PFSK-1 (cell line): ENCODE data around the gene MAGI2.

ENCODE experiments used
- FOXP2 ChIP-seq: optimal IDR thresholded peaks from 2 replicates; pipeline ENCODE3; 2011; ENCODE audit warnings: borderline replicate concordance, control low read depth, inconsistent platforms; ENCODE audit not compliant: insufficient read depth; ENCODE audit errors: extremely low read length, extremely low read depth
- POLR2AphosphoS5 ChIP-seq: IDR thresholded peaks from 2 replicates; pipeline ENCODE4 v1.6.1; 2012; ENCODE audit warnings: low read depth, mild to moderate bottlenecking, control low read depth, low read length, moderate library complexity
- SIN3A ChIP-seq: IDR thresholded peaks from 2 replicates; pipeline ENCODE4 v1.6.1; 2012; ENCODE audit warnings: mild to moderate bottlenecking, low read length, moderate library complexity, borderline replicate concordance; ENCODE audit not compliant: insufficient read depth
- TAF1 ChIP-seq: IDR thresholded peaks from 2 replicates; pipeline ENCODE4 v1.6.1; 2012; ENCODE audit warnings: low read length, control low read depth, borderline replicate concordance; ENCODE audit not compliant: insufficient read depth
- TF ChIP-seq, protein P1 (sequence below), 2 experiments: IDR thresholded peaks; 2 replicates each; pipeline versions ENCODE4 v1.6.1 to v1.8.0; 2011 to 2012; ENCODE audit warnings: low read depth in 2 of 2, low read length in 2 of 2, control low read depth in 1 of 2, inconsistent platforms in 1 of 2, mild to moderate bottlenecking in 1 of 2, moderate library complexity in 1 of 2; ENCODE audit not compliant: insufficient read depth in 1 of 2

MAGI2 gene

DNA sequence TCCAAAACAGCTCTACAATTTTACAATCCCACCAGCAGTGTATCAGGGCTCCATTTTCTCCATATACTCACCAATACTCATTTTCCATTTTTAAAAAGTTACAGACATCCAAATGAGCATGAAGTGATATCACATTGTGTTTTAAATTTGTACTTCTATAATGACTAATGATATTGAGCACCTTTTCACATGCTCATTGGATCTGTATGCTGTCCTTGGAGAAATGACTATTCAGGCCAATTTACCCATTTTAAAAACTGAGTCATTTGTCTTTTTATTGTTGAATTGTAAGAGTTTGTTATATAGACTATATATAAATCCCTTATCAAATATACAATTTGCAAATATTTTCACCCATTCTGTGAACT is 162.0 kb downstream of the MAGI2 start:
- TF ChIP-seq FOXP2 (no peak), POLR2AphosphoS5 (no peak), TAF1 (no peak), SIN3A (no peak)
- TF ChIP-seq, protein P1, sequence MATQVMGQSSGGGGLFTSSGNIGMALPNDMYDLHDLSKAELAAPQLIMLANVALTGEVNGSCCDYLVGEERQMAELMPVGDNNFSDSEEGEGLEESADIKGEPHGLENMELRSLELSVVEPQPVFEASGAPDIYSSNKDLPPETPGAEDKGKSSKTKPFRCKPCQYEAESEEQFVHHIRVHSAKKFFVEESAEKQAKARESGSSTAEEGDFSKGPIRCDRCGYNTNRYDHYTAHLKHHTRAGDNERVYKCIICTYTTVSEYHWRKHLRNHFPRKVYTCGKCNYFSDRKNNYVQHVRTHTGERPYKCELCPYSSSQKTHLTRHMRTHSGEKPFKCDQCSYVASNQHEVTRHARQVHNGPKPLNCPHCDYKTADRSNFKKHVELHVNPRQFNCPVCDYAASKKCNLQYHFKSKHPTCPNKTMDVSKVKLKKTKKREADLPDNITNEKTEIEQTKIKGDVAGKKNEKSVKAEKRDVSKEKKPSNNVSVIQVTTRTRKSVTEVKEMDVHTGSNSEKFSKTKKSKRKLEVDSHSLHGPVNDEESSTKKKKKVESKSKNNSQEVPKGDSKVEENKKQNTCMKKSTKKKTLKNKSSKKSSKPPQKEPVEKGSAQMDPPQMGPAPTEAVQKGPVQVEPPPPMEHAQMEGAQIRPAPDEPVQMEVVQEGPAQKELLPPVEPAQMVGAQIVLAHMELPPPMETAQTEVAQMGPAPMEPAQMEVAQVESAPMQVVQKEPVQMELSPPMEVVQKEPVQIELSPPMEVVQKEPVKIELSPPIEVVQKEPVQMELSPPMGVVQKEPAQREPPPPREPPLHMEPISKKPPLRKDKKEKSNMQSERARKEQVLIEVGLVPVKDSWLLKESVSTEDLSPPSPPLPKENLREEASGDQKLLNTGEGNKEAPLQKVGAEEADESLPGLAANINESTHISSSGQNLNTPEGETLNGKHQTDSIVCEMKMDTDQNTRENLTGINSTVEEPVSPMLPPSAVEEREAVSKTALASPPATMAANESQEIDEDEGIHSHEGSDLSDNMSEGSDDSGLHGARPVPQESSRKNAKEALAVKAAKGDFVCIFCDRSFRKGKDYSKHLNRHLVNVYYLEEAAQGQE (IDR thresholded peaks at IDR 0.05; ENCODE audit: insufficient read depth in 1 of 2, low read depth in 2 of 2, low read length in 2 of 2): no peak

DNA sequence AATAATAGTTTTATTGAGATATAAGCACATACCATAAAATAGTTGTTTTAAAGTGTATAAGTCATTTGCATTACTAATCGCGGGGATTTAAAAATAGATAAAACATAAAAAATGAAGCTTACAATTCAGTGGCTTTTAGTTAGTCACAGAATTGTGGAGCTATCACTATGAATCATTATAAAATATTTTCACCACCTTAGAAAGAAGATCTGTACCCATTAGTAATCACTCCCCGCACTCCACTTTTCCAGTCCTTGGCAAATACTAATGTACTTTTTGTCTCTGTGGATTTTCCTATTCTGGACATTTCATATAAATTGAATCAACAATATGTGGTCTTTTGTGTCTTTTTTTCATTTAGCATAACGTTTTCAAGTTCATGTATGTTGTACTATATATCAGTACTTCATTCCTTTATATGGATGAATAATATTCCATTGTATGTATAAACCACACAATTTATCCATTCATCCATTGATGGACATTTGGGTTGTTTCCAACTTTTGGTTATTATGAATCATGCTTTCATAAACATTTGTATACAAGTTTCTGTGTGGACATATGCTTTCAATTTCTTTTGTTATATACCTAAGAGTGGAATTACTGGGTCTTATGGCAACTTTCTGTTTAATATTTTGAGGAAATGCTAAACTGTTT is 162.5 kb downstream of the MAGI2 start:
- TF ChIP-seq, protein P1 (IDR thresholded peaks at IDR 0.05; ENCODE audit: insufficient read depth in 1 of 2, low read depth in 2 of 2, low read length in 2 of 2): no peak
- no peak for TF ChIP-seq FOXP2
- TF ChIP-seq SIN3A: no peak
- no peak for TF ChIP-seq POLR2AphosphoS5
- no peak for TF ChIP-seq TAF1

DNA sequence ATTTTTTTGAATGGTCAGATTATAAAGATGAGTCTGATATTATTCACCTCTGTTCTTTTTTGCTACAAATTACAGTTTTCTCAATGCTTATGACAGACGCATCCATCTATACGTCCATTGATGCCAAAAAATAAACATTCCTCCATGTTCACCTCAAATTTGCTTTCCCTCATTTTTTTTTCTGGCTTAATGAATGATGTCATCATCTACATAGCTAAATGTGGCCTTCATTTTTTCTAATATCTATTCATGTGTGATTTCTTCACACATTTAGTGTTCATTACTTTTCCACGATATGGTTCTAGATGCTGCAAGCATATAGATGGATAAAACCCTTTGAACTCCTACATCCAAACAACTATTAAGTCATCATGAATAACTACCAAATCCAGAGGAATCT is 163.1 kb downstream of the MAGI2 start:
- no peak for TF ChIP-seq TAF1
- TF ChIP-seq, protein P1 (IDR thresholded peaks at IDR 0.05; ENCODE audit: insufficient read depth in 1 of 2, low read depth in 2 of 2, low read length in 2 of 2): no peak
- no peak for TF ChIP-seq POLR2AphosphoS5
- no peak for TF ChIP-seq SIN3A
- no peak for TF ChIP-seq FOXP2

DNA sequence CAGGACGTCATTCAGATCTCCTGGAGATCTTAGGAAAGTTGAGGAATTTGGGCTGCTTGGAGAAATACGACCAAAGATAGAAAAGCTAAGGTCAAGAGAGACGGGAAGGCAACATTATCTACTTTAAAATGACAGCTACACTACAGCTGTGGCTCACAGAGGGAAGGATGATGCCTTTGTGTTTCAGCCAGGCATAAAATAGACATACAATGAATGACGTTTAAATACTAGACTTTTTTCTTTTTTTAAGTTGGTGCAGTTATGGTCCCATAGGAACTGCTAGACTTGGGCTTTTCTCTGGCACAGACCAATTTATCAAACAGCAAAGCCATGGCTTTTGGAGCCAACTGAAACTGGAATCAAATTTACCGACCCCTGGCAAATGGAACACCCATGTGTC is 164.8 kb downstream of the MAGI2 start:
- TF ChIP-seq TAF1: no peak
- no peak for TF ChIP-seq FOXP2
- TF ChIP-seq SIN3A: no peak
- no peak for TF ChIP-seq POLR2AphosphoS5
- TF ChIP-seq, protein P1 (IDR thresholded peaks at IDR 0.05; ENCODE audit: insufficient read depth in 1 of 2, low read depth in 2 of 2, low read length in 2 of 2): no peak

DNA sequence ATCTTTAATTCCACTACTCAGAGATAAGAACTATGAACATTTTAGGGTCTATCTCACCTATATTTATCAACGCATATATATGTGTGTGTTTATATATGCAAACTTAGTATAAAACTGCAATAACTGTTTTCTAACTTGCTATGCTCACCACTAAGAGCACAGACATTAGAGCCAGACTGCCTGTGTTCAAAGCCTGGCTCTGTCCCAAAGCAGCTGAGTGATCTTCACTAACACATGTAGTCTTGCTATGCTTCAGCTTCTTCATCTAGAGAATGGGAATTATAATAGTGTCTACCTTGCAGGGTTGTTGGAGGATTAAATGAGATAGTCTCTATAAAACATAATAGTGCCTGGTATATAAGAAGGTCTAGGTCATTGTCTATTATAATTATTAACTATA is 165.5 kb downstream of the MAGI2 start:
- TF ChIP-seq POLR2AphosphoS5 (no peak), SIN3A (no peak), TAF1 (no peak), FOXP2 (no peak)
- TF ChIP-seq, protein P1 (IDR thresholded peaks at IDR 0.05; ENCODE audit: insufficient read depth in 1 of 2, low read depth in 2 of 2, low read length in 2 of 2): no peak
